Heart left ventricle (tissue), 16 donors: Measurements from ENCODE around the gene ZNF200. TPM values are rescaled to one million over a fixed set of nuclear protein-coding genes. Genes with fewer than 3 reads are reported as not detected.

Source experiments
- ATAC-seq, 4 donors: fragments of 200-7000 bp; cut with Tn5 transposase; one replicate each; pipeline ENCODE4 v1.9.1; 2020 to 2022; ENCODE audit warnings: moderate library complexity in 4 of 4, mild to moderate bottlenecking in 3 of 4, moderate number of reproducible peaks in 1 of 4
- DNase-seq, 5 donors: peaks; one replicate each; pipeline ENCODE4 v3.0.0-alpha.2; 2020
- H3K27ac ChIP-seq, 12 donors: fragments of 200-600 bp; sonication (generic) in 4 of 12; one replicate each; pipeline versions ENCODE4 v1.5.0 to v1.8.0; 2016 to 2022; ENCODE audit warnings: mild to moderate bottlenecking in 2 of 12
- H3K27me3 ChIP-seq, 9 donors: fragments of 200-600 bp; sonication (generic) in 2 of 9; one replicate each; pipeline versions ENCODE4 v1.5.1 to v1.8.0; 2016 to 2022; ENCODE audit warnings: mild to moderate bottlenecking in 3 of 9
- H3K36me3 ChIP-seq, 9 donors: fragments of 200-600 bp; sonication (generic) in 2 of 9; one replicate each; pipeline versions ENCODE4 v1.5.0 to v1.8.0; 2018 to 2022; ENCODE audit warnings: mild to moderate bottlenecking in 2 of 9
- H3K4me1 ChIP-seq, 12 donors: fragments of 200-600 bp; sonication (generic) in 4 of 12; one replicate each; pipeline versions ENCODE4 v1.5.0 to v1.8.0; 2016 to 2022; ENCODE audit warnings: mild to moderate bottlenecking in 3 of 12
- H3K4me3 ChIP-seq, 12 donors: fragments of 200-600 bp; sonication (generic) in 4 of 12; one replicate each; pipeline versions ENCODE4 v1.5.0 to v1.8.0; 2017 to 2022; ENCODE audit warnings: mild to moderate bottlenecking in 9 of 12, moderate library complexity in 4 of 12
- H3K9me3 ChIP-seq, 12 donors: fragments of 200-600 bp; sonication (generic) in 4 of 12; one replicate each; pipeline versions ENCODE4 v1.5.0 to v1.8.0; 2016 to 2022; ENCODE audit warnings: mild to moderate bottlenecking in 1 of 12
- CTCF ChIP-seq, 12 donors: fragments of 200-600 bp; sonication (generic) in 4 of 12; IDR thresholded peaks; one replicate each; pipeline versions ENCODE4 v1.5.0 to v1.8.0; 2018 to 2022; ENCODE audit warnings: antibody characterized with exemption in 12 of 12, mild to moderate bottlenecking in 5 of 12
- POLR2A ChIP-seq, 2 donors: fragments of 450-650 bp; IDR thresholded peaks; one replicate each; pipeline ENCODE4 v1.6.1; 2017; ENCODE audit warnings: antibody characterized with exemption in 2 of 2, mild to moderate bottlenecking in 2 of 2, moderate library complexity in 2 of 2
- WGBS, 4 donors: extraction: QIAGEN DNeasy Blood & Tissue Kit in 2 of 4; methylation state at CpG; one replicate each; pipeline versions ENCODE4 v1.1.5 to v1.1.7; 2013 to 2018; 5-methylcytosine and 5-hydroxymethylcytosine counted together
- intact Hi-C, 10 donors: fragments of 100-400 bp; cut with DNase I; formaldehyde crosslinking; loops; one replicate each; pipeline versions ENCODE4 v1.11.1 to v1.14.2; 2022
- polyA plus RNA-seq, 2 donors: library from polyadenylated mRNA; stranded (reverse); fragments of 200-250 nt; gene quantifications; one replicate each; pipeline ENCODE4 v1.2.3, GENCODE V29; 2013
- total RNA-seq, 9 donors: library from RNA; depleted of rRNA in 2 of 9; stranded (reverse); fragments of >200 nt in 2 of 9; fragmentation: NEBNext Ultra II Directional in 3 of 9; extraction: Animal tissue kit (Norgen Biotek cat#: 25700) in 3 of 9; gene quantifications; one replicate each; pipeline versions ENCODE4 v1.1.0 to v1.2.4, GENCODE V29; 2016 to 2023
- donor health status: ischemic (EF 13 %, LVEDD 7.1; RV severe dilation, severe dysfunction).
- donor health status: healthy with polysubstance abuse.
- donor health status: DM: no; HTN: yes; CAD: no.
- donor health status: DM: no; HTN: no; CAD: no.
- donor health status: ischemic (EF 25% LVEDD 6.9; RV normal size, moderate dysfunction).
- donor health status: ischemic (EF 25% LVEDD 5.7; RV mildly dilated, moderate dysfunction).
- donor health status: healthy.
- donor health status: DM: yes; HTN: yes; CAD: no.
- donor health status: ischemic (EF 35%, LVEDD 5.7; RV mildly dilated, moderate dysfunction).
- donor health status: nonischemic (EF 11% LVEDD 7.7; RV severe dilation, severe dysfunction).
- donor health status: DM: yes; HTN: yes; CAD: no.
- donor health status: PGD.
- donor health status: ischemic (EF 29% LVEDD 5.4; RV normal size, mild dysfunction).
- donor health status: nonischemic (EF 23%, LVEDD 6.1; RV moderate dilation, normal function).

Gene ZNF200
- total and polyA plus RNA-seq, 11 donors, result 2.7 to 8.7 (median 5.5) TPM

- DNase-seq (no peak), ATAC-seq (no peak)
- no peaks in the 10 kb centered on the region for H3K9me3 ChIP-seq
- H3K27me3 ChIP-seq, result peaks cover 62 to 100% (median 97%) of the 10 kb centered on the region in 9 donors
- H3K4me1 ChIP-seq, result peaks cover 0 to 31% (median 13%) of the 10 kb centered on the region in 12 donors
- H3K36me3 ChIP-seq, result no peaks in the 10 kb centered on the region
- intact Hi-C loops, result loop anchor here in 3 of 10 donors (10.0 kb wide), 2 partner anchors 225 to 315 kb away; partner anchors contain the start of gene CLUAP1 (in 2 of the 3)
- 15 to 24% (median 18%) methylated on average over 11 of the region's 11 CpGs for WGBS, 4 donors
- peak overlapping the region in 1 of 12 donors; percentile 34 for H3K4me3 ChIP-seq
- no peak overlapping the region for H3K27ac ChIP-seq
- TF ChIP-seq POLR2A (IDR thresholded peaks at IDR 0.05), result no peak
- TF ChIP-seq CTCF (IDR thresholded peaks at IDR 0.05), result no peak
Measured at GRCh38 chr16:3189869-3190268, 45.1 kb downstream of the ZNF200 start.

- Histone ChIP-seq H3K27ac (no peak overlapping the region), H3K4me3 (peak overlapping the region in 9 of 12 donors; percentile 1 to 39 (median 23)), H3K4me1 (peaks cover 0 to 33% (median 13%) of the 10 kb centered on the region in 12 donors), H3K9me3 (no peaks in the 10 kb centered on the region), H3K36me3 (no peaks in the 10 kb centered on the region), H3K27me3 (peaks cover 55 to 100% (median 97%) of the 10 kb centered on the region in 9 donors)
- ATAC-seq, result peak in 2 of 4 donors; percentile 9 to 39
- intact Hi-C loops, result loop anchor here in 2 of 10 donors (10.0 kb wide), 1 partner anchor 316 kb away; the partner anchor contains the start of gene CLUAP1 (in 2 of the 2)
- no peak for DNase-seq
- 1 to 3% (median 3%) methylated on average over 57 to 61 of the region's 61 CpGs for WGBS, 4 donors
- TF ChIP-seq CTCF (IDR thresholded peaks at IDR 0.05), result no peak
- no peak for TF ChIP-seq POLR2A (IDR thresholded peaks at IDR 0.05)
Measured at GRCh38 chr16:3188925-3189825, 45.8 kb downstream of the ZNF200 start.

GRCh38 chr16:3188675-3188924 lies 46.4 kb downstream of the ZNF200 start:
- ATAC-seq, result no peak

More at GRCh38 chr16:3188675-3188924, 46.4 kb downstream of the ZNF200 start:
- intact Hi-C loops, result loop anchor here in 2 of 10 donors (10.0 kb wide), 1 partner anchor 316 kb away; the partner anchor contains the start of gene CLUAP1 (in 2 of the 2)
- H3K27ac ChIP-seq, result no peak overlapping the region
- no peaks in the 10 kb centered on the region for H3K36me3 ChIP-seq
- peak overlapping the region in 7 of 12 donors; percentile 1 to 39 (median 23) for H3K4me3 ChIP-seq
- TF ChIP-seq POLR2A (IDR thresholded peaks at IDR 0.05) (no peak), CTCF (IDR thresholded peaks at IDR 0.05) (no peak)
- peaks cover 0 to 39% (median 13%) of the 10 kb centered on the region in 12 donors for H3K4me1 ChIP-seq
- 1 to 4% (median 2%) methylated on average over 13 of the region's 13 CpGs for WGBS, 4 donors
- H3K9me3 ChIP-seq, result no peaks in the 10 kb centered on the region
- no peak for DNase-seq
- H3K27me3 ChIP-seq, result peaks cover 54 to 100% (median 97%) of the 10 kb centered on the region in 9 donors
